Activated CD8-positive, alpha-beta memory T cell treated with anti-CD3 and anti-CD28 coated beads, Interleukin-2, amount 50 U/mL, for 48 hours (primary cell): ENCODE data around the gene VPS50.
"Not testable (repeated sequence)": the region's sequence is repeated elsewhere in the genome, so short reads cannot be mapped to it uniquely, and the experiment has no call there.

ENCODE experiments used
- DNase-seq: peaks from one replicate; pipeline ENCODE4 v3.0.0-alpha.2; 2020

The VPS50 gene

DNA sequence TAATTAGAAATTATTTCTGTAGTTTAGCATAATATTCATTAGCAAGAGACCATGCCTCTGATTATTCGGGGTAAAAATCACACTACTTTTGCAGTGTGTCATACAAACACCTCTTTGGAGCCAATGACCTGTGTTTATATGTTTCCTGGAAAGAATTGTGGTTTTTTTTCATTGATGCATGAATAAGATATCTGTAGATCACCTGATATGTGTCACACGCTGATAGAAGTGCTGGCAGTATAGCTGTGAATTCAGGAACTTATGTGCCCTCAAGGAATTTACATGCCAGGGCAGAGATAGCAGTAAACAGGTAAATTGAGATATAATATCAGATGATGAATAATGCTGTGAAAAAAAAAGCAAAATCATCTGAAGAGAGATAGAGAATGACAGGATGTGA is 118.2 kb downstream of the VPS50 start:
- no peak for DNase-seq

DNA sequence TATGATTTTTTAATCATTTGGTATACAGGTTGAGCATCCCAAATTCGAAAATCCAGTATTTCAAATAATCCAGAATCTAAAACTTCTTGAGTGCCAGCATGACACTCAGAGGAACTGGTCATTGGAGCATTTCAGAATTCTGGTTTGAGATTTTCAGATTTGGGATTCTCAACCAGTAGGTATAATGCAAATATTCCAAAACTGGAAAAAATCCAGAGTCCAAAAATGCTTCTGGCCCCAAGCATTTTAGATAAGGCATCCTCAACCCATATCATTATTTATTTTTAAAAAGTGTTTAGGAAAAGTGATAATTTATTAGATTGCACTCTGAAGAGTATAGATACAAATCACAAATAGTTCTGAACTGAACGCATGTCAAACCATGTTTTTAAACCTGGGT is 120.7 kb downstream of the VPS50 start:
- no peak for DNase-seq

DNA sequence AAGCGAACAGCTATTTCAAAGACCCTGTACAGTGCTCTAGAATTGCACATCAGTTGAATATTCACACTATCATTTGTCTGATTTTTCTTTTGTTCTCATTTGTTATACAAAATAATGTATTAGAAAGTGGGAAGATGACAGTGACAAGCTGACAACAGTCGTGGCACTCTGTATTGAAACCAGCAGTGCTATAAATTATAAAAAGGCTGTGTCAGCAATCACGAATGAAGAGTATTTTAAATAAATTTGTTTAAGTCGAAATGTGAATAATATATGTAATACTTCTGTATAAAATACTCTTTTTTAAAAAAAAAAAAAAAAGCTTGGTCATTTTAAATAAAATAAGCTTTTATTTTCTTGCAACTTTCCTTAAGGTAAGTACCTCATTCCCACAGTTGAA is 122.6 kb downstream of the VPS50 start:
- no peak for DNase-seq

DNA sequence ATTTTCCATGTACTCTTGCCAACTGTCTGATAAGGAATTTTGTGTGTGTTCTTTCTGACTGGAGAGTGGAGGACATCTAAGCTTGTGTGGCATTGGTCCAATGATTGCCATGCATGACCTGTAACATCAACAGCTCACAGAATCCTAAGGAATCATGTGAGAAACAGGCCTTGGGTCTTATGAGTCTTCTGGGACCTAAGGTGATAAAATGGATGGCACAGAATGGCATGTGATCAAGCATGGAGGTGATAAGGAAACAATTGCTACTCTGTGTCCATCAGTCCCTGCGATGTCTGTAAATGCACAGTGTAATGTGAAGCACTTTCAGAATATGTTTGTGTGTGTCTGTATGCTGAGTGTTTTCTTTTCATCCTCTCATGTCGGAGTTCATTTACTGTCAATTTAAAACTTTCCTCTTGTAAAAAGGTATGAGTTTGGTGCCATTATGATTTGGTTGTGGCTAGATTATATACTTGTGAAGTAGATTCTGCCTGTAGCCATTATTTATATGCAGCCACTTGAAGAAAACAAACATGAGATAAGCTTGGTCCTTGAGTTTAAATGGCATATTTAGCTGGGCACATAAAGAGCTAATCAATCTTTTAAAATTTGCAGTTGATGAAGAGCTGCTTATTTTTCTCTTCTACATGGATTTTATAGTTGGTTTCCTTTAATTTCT is 127.5 kb downstream of the VPS50 start:
- no peak for DNase-seq

DNA sequence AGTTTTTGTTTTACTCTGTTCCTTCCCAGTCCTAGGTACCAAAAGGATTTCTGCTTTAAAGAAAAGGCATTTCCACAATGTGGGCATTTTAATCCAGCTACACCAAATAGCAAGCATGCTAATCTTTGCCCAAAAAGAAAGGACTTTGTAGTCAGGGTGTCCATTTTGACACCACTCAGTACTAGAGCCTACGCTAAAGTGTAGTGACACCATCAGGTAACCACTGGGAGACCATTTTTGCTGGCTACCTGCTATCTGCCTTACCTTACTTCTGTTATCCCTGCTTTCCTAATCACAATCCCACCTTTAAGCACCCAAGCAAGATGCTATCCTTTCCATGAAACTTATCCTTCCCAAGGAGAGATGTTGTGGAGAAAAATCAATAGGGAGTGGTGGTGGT is 129.7 kb downstream of the VPS50 start:
- no peak for DNase-seq

DNA sequence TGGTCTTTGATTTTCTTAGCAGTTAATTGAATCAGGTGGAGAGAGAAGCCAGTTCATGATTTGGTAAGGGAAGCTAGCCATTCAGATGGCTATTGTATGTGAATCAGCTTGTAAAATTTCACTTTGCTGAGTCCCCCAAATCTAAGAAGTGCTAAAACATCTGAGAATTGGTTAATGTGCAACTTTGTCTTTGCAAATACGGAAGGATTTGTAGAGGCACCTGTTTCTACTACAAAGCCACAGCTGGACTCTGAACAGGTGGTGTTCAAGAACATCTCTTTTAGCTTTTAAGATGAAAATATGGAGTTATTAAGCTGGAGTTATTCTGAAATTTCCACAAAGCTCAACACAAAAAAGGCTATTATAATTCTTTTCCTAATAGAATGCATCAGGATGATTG is 132.6 kb downstream of the VPS50 start:
- DNase-seq = no peak

DNA sequence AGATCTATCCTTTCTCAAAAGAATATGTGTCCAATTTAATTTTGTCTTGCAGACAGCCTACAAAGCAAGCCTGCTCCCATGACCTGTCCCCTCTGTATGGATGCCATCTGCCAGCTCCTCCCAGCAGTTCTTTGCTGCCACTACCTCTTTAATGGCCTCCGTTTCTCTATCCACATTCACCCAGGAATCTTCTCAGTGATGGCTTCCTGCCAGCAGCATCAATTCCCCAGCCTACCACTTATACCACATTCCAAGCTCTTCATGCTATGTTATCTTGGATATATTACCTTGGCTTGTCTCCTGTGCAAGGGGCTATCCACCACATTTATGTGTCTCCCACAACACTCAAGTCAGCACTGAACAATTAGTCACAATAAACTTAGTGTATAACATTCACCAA is 133.2 kb downstream of the VPS50 start:
- no peak for DNase-seq

DNA sequence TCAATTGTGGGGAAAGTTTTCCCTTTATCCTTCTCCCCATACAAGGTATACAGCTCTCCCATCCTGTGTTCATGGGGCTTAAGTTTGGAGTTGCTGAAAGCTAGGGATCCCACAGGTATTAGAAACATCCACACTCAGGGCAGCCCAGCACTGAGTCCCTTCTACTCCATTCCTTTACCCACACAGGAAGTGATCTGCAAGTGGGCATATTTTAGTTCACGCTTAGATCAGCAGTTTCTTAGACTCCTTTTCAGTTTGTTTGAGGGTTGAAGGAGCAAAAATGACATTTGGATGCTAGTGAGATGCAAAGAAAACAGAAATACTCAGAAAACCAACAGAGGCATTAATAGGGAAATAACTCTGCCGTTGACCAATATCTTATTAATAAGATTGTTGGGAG is 134.7 kb downstream of the VPS50 start:
- DNase-seq = no peak

DNA sequence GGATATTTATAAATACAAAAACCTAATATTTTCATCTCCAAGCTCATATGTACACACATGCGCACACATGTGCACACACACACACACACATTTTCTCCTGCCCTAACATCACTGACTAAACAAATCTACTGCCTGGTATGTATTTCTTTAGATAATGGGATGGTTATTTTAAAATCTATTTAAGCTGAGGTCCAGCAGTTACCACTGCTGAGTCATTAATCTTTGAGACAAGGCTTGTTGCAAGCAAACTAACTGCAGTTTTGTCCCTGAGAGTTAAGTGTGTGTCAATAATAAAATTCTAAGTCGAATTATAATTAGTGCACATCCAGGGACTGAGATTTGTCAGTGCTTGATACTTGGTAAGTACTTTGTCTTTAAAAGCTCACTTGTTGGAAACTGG is 135.1 kb downstream of the VPS50 start:
- DNase-seq = no peak

DNA sequence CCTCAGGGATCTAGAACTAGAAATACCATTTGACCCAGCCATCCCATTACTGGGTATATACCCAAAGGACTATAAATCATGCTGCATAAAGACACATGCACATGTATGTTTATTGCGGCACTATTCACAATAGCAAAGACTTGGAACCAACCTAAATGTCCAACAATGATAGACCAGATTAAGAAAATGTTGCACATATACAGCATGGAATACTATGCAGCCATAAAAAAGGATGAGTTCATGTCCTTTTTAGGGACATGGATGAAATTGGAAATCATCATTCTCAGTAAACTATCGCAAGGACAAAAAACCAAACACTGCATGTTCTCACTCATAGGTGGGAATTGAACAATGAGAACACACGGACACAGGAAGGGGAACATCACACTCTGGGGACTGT is 138.8 kb downstream of the VPS50 start:
- not testable (repeated sequence) for DNase-seq

DNA sequence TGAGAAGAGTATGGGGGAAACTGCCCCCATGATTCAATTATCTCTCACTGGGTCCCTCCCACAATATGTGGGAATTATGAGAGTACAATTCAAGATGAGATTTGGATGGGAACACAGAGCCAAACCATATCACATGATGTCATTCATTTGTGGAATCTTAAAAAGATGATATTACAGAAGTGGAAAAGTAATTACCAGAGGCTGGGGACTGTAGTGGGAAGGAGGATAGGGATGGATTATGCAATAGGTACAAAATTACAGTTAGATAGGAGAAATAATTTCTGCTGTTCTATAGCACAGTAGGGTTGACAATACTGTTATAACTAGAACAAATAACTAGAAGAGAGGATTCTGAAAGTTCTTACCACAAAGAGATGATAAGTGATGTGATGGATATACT is 141.4 kb downstream of the VPS50 start:
- no peak for DNase-seq

DNA sequence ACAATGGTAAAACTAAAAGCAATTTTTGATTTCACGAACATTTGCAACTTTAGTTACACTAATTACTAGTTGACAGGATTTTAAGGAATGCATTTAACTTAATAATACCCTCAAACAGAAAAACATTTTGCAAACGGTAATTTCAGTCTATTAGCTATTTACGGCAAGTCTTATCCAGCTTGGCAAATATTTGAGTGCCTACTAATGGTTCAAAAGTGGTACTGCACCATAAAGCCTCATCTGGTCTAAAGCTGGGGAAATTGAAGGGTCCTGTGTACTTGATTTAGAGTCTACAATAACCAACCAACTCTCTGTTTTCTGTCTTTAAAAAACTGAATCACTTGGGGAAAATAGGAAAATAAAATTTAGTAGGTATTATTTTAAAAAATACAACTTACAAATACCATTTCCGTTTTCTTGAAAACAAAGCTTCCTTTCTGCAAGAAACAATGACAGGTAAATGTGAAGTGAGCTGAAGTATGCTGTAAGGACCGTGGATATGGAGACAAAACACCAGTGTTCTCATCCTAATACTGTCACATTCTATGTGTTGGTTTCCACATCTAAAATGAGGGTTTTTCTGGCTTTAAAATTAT is 142.3 kb downstream of the VPS50 start:
- DNase-seq = no peak

DNA sequence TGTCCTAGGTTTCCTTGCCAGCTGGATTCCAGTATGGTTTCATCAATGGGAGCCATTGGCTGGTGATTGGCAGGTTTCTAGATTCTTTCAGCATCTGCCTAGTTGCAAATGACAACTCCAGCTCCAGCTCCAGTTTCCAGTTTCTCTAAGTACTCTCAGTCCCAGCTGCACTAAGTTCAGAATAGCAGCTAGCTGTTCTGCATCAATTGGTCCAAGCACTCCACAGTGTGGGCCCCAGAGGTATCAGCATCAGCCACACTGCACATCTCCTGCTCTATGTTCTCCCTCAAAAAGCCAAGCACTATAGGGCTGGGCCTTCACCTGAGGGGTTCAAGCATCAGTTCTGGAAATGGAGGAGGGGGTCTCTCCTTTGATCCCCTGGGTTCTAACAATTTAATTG is 143.4 kb downstream of the VPS50 start:
- no peak for DNase-seq

DNA sequence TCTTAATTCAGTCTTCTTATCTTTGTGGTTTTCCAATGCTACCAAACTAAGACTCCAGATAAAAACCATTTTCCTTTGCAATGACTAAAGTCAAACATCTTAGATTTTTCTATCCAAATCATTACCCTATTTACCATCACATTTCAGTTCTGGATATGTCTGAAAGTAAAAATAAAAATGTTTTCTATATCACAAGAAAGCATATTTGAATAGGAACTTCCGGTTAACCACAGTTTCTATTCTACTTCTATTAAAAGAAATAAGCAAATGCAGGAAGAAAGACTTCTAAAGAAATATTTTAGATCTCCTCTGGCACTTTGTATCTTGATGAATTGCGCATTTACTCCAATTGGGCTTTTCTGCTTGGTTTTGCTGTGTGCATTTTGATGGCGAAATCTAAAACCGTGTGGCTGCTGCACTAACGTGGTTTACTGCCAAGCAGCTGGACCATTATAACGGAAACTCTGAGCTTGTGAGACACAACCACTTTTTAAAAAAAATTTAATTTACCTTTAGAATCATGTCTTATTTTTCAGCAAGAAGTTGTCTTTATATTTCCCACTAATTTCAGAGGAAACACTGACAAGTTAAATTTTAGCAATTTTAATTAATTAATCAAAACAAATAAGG is 146.1 kb downstream of the VPS50 start:
- DNase-seq = no peak

DNA sequence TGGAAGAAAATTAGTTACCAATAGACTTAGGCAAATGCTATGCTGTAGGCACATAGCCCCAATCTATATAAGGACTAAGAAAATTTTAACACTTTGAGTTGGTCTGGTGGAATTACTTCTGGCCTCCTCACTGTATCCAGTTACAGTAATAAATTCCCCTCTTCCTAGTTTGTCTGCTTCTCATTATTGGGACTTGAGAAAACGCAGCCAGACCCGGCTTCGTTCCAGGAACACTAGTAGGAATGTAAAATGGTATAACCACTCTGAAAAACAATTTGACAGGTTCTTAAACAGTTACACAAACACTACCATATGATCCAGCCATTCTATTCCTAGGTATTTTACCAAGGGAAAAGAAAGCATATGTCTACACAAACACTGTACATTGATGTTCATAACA is 150.2 kb downstream of the VPS50 start:
- DNase-seq = no peak

DNA sequence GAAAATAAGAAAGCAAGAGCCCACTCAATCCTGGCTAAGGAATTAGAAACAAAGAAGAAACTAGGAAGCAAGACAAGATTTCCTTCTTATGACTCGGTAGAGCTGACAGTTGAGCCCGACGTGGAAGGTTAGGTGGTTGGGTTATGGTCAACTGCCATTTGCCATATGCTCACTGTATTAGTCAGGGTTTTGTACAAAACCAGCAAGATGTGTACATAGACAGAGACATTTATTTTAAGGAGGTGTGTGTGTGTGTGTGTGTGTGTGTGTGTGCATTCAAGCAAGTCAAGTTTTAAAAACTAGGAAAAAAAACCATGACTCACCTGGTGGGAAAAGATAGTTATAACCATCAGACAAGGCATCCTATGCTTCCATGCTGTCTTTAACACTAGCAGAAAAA is 158.5 kb downstream of the VPS50 start:
- DNase-seq = no peak

DNA sequence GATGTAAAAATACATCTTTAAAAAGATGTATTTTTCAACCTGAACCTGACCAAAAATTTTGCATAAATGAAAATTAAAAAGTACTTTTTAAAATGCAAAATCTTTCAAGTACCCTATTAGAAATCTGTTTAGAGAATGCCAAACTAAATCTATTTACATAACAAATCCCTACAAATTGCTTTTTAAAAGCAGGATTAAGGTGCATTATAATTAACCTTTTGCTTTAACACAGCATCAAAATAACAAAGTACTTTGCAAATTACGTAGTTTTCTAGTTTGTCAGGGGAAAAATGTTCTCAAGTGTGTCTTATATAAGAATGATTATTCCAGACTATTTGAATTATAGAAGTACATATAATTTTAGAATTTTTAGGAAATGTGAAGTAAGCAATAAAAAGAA is 160.8 kb downstream of the VPS50 start:
- DNase-seq = no peak

DNA sequence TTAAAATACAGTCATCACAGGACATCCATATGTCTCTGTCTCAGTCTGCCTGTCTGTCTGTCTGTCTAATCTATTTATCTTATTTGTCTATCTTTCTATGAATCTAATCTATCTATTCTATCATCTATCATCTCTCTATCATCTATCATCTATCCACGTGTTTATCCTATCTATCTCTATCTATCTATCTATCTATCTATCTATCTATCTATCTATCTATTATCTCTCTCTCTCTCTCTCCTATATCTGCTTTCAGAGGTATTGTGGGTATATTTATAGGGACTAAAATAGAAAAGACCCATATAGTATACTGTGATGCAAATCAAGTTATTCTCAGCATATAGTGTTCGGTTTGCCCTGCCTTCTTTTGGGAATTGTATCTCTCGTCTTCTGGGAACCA is 167.5 kb downstream of the VPS50 start:
- DNase-seq = no peak

DNA sequence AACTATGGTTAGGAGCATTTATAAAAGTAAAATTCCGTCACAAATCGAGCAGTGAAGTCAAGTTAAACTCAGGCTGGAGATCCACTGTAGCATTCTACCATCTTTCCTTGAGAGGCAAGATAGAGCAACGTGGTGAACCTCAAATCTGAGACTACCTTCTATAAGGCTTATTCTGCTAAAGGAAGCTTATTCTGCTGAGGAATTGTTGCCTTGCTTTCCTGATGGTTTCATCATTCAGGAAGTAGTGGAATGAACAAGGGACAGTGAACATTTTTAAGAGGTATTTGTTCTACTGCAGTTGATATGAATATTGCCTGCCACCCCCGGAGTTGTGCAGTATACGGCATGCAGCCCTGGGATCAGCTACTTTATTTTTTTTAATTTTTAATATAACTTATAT is 170.8 kb downstream of the VPS50 start:
- no peak for DNase-seq

DNA sequence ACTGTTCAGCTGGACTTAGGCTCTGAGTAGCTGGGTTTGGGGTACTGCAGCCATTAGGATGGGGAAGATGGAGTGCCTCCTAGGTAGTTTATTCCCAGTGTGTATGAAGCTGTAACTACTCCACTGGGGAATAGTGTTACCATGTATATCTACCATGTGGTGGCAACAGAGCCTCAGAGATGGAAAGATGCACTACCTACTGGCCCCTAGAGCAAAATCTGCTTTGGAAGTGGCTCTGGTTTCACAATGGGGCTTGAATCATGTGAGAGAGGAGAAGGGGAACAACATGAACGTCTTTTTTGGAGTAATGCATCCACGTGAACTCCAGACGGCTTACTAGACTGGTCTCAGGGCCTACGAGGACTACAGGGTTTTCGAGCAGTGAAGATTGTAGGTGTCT is 175.1 kb downstream of the VPS50 start:
- DNase-seq = no peak

DNA sequence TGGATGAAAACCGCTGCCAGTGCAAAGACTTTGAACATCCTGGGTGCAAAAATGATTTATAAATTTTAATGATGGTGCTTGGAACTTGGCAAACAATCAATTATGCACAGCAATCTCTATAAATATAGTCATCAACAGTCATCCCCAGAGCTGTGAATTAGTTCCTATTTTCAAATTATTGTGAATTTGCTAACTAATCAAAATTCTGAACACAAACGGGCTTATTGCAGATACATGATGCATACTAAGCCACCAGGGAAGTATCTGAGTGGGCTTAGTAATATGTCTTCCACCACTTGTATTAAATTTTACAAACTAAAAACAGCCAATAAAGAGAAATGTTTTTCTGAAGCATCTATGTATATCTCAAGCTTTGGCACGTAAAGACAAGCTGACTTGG is 177.2 kb downstream of the VPS50 start:
- no peak for DNase-seq
